NCI-H524 treated with DMSO at 0.1 percent for 48 hours (cell line): ENCODE results near the gene FFAR2.

Experiments
- DNase-seq: peaks from one replicate; lab custom pipeline; 2025; lab: John Stamatoyannopoulos, UW

The FFAR2 gene

DNA sequence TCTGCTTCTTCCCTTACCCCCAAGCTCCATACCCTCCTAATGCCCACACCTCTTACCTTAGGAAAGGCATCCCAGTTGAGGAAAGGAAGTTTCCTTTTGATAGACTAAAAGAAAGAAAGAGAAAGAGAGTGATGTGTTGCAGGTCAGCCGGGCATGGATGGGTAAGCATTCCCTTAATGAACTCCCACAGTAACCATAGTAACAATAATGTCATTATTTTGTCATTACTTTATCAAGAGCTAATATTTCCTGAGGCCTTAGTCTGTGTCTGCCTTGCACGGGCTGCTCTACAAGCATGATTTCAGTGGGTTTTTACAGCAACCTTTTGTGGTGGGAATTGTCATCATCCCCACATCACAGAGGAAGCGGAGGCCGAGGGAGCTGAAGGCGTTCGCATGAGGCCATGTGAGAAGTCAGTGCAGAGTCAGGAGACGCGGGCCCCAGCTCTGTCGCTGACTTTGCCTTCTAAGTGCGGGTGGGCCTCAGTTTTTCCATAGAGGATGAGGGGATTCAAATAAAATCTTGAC, 39.7 kb downstream of the FFAR2 start:
- DNase-seq: no peak

DNA sequence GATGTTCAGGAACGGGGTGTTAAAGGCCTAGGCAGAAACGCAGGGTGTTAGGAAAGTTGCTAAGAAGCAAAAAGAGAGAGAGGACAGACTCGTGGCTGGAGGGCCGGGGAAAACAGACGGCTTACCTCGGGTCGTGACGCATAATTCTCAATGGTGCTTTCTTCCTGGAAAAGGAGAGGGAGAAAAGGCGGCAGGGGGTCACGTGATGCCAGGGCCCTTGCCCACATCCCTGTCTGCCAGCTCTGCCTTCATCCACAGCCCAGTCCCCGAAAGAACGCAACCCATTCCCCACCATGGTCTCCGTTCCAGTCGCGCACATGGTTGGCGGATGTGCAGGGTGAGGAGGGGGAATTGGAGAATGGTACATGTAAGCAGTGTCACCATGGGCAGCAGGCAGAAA, 40.6 kb downstream of the FFAR2 start:
- DNase-seq: no peak

DNA sequence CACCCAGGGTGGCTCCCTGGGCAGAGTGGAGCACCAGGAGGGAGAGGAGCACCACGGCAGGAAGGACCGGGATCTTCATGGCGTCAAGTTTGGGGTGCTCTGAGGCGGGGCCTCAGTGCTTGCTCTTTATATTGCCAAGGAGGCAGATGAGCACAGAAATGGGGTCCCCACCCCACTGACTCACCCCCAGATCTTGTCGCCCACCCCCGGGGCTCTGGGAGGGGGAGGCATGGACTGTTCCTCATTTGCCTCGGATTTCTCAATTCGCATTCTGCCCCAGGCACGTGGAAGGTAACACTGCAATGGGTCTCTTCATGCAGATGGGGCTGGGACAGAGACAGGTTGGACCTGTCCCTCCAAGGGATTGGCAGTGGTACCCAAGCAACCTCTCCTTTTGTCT, 42.3 kb downstream of the FFAR2 start, which contains the start of gene KRTDAP:
Gene KRTDAP (minus strand): TSS at position 101 of the 400 bp plus-strand sequence. CDS start 22 bp downstream, at position 79.
- no peak for DNase-seq

DNA sequence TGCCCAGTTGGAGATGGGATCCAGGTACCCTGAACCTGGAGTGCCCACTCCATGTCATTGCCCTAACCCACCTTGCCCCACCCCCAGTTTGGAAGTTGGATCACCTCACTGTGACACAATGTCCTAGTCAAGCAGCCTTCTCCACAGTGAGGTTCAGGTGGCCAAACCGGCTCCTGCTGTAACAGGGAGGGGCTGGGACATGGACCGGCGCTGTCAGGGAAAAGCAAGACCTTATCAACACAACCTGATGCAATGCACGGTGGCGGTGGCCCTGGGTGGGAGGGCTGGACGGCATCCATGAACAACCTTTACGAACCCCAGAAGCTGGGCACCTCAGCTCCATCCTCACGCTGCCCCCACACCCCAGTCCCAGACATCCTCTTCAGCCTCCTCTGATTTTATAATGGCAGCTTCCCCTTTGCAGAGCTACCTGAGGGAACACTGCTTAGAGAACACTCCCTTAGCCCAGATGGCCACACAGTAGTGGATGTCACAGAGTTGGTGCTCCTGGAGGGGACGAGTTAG, 43.8 kb downstream of the FFAR2 start:
- DNase-seq: no peak

DNA sequence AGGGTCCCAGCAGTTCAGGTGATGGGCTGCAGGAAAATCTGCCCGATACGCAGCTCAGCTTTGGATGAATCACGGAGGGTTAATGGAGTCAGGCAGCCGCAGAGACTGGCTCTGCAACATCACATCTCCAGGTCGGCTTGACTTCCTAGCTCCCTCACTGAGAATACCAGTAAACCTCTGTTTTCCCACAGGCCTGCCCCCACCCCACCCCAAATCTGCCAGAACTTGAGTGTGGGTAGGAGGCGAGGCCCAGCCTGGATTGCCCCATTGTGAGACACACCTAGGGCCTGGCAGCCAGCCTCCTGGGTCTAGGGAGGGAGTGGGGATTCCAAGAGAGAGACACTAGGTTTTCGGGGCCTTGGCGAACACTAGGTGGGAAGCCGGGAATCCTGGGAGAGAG, 45.9 kb downstream of the FFAR2 start:
- DNase-seq: no peak

DNA sequence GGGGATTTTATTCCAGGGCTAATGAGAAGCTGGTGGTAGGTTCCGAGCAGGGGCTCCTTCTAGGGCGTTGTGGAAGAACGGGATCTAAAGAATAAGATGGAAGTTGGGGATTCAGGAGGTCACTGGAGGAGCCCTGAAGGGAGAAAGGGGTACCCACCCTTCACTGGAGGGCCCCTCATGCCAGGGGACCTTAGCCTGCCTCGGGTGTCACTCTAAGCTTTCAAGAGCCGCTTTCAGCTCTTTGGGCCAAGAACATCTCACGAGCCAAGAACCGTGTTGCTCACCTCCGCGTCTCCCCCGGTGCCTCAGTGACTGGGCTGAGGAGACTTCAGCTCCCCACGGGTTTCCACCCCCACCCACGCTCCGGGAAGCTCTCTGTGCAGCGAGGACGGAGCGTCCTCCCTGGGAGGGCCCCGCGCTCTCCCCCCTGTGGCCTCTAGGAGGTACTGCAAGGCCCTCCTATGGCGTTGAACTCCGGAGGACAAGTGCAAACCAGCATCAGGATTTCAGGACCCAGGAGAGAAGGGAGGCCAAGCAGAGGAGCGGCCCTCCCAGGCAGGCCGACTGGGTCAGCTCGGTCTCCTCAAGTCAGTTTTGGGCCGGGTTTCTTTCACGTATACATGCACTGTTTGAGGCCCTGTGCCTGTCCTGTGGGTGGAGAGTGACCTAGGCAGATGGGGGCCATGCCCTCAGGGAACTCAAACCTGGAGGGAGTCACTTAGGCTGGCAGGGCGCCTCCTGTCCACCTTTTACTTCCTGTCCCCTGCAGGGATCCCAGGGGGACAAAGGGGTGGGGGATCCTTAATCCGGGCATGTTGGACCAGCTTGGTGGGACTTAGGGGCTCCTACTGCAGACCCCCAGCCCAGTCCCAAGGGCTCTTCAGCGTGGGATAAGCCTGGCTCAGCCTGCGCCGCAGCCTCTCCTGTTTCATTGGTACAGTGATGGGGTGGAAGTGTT, 47.3 kb downstream of the FFAR2 start:
- no peak for DNase-seq

DNA sequence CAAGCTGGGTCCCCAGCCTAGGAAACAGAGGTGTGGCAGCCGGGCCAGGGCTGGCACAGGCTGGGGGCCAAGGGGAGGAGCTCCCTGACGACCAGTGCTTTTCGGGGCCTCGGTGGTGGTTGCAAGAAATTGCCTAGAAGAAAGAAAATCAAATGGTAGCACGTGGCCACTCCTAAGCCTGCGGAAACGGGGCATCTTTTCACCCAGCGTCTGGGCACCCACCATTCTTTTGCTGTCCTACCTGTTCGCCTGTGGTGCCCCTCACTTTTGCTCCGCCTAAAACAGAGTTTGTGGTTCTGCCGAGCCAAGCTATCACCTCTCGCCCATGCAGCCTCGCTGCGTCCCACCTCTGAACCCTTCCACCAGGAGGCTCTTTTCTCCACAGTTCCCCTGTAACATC, 49.3 kb downstream of the FFAR2 start:
- no peak for DNase-seq

DNA sequence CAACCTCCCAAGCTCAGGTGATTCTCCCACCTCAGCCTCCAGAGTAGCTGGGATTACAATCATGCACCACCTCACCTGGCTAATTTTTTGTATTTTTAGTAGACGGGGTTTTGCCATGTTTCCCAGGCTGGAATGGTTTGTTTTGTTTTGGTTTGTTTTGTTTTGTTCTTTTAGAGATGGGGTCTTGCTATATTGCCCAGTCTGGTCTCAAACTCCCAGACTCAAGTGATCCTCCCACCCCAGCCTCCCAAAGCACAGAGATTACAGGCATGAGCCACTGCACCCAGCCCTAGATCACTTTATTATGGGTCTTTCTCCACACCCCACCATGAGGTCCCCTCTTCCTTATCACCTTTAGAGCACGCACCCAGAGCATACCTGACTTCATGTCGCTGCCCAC, 50.2 kb downstream of the FFAR2 start:
- DNase-seq: no peak

DNA sequence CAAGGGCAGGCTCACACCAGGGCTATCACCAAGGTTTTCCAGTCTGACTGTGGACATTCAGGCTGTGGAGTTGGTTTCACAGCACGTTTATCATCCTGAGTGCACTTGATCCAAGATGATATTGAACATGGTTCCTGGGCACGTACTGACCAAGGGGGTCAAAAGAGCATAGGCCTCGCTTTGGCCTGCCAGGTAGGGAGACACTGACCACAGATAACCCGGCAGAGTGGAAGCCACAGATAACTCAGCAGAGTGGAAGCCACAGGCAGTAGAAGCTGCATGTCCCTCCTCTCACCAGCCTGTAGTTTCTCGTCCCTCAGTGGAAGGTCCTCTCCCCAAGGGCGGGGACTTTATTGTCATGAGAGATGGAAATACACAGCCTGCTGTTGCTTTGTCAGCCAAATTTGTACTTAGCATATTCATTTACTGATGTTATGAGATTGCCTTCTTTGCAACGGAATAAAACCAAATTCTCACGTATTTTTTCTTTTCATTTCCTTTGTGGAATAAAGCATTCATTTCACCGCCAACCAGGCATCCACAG, 51.0 kb downstream of the FFAR2 start:
- DNase-seq: no peak

DNA sequence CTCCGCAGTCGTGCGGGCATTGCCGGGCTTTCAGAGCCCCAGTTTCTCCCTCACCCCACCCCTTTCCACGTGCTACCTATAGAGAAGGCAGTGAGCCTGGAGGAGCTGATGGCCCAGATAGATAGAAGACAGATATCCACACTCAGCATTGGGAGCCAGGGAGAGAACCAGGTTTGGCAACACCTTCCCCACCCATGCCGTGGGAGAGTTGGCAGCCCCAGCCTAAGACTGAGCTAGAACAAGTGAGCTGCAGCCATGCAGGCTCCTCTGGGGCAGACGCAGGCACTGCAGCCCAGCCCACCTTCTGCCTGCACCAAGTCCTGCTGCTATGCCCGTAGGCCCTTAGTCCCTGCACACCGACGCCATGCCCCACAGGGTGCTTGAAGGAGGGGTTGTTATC, 52.6 kb downstream of the FFAR2 start:
- no peak for DNase-seq
